Mononuclear cell (primary cell): ENCODE measurements around the gene ANLN. TPM values are rescaled to one million over a fixed set of nuclear protein-coding genes. Genes with fewer than 3 reads are reported as not detected.
"Not testable (repeated sequence)": the region's sequence is repeated elsewhere in the genome, so short reads cannot be mapped to it uniquely, and the experiment has no call there.

ENCODE experiments used
- H3K27me3 ChIP-seq: 2 replicates; pipeline ENCODE4 v1.6.0; 2011; ENCODE audit warnings: low read length, control low read depth; ENCODE audit not compliant: insufficient read depth
- H3K4me1 ChIP-seq: 2 replicates; pipeline ENCODE4 v1.5.1; 2011; ENCODE audit warnings: mild to moderate bottlenecking, low read length, control low read depth; ENCODE audit not compliant: insufficient read depth
- H3K4me3 ChIP-seq: 2 replicates; pipeline ENCODE4 v1.5.1; 2011; ENCODE audit warnings: mild to moderate bottlenecking, low read length, moderate library complexity
- H3K9me3 ChIP-seq: 2 replicates; pipeline ENCODE4 v1.5.1; 2011; ENCODE audit warnings: low read depth, mild to moderate bottlenecking, control low read depth, low read length
- total RNA-seq: library from RNA; depleted of rRNA; stranded (reverse); fragments of >200 nt; gene quantifications from one replicate; pipeline ENCODE4 v1.2.3, GENCODE V29; 2012

The ANLN gene
- total RNA-seq, 1 donor, result 3.7 TPM

DNA sequence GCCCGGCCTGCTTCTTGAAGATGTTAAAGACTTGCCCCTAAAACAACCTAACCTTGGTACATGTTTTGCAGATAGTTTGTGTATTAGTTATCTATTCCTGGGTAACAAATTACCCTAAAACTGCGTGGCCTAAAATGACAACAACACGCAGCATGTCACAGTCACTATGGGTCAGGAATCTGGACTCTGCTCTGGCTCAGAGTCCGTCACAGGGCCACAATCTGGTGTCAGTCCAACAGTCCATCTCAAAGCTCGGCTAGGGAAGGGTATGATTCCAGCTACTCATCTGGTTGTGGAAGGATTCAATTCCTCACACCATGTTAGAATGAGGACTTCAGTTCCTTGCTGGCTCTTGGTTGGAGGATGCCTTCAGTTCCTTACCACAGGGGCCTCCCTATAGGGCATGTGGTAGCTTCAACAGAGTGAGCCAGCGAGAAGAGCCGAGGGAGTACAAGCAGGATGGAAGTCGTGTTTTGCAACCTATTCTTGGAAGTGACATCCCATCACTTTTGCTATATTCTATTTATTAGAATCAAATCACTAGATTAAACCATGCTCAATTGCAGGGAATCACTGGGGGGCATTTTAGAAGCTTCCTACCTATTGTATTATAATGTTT, 71.3 kb downstream of the ANLN start:
- no peaks in the 10 kb centered on the region for H3K4me1 ChIP-seq
- no peaks in the 10 kb centered on the region for H3K27me3 ChIP-seq
- H3K9me3 ChIP-seq, result no peaks in the 10 kb centered on the region
- no peak overlapping the region for H3K4me3 ChIP-seq

DNA sequence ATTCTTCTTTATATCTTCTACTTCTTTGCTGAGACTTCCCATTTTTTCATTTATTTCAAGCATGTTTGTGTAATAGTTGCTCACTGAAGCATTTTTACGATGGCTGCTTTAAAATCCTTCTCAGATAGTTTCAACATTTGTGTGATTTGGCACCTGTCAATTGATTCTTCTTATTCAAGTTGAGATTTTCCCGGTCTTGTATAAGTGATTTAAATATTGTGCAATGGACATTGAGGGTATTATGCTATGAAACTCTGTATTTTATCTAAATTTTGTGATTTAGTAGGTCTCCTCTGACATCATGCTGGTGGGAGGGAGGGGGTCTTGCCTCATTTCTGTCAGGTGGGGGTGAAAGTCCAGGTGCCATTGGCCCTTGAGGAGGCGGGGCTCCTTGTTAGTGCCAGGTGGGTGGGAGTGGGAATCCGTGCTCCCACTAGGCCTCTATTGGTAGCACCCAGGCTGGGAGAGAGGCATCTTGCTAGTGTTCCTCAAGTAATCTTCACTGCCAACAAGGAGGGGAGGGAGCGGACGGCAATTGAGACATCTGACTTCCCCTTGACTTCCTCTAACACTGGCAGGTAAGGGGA, 73.0 kb downstream of the ANLN start:
- Histone ChIP-seq H3K27me3 (no peaks in the 10 kb centered on the region), H3K4me3 (no peak overlapping the region), H3K9me3 (no peaks in the 10 kb centered on the region), H3K4me1 (no peaks in the 10 kb centered on the region)

DNA sequence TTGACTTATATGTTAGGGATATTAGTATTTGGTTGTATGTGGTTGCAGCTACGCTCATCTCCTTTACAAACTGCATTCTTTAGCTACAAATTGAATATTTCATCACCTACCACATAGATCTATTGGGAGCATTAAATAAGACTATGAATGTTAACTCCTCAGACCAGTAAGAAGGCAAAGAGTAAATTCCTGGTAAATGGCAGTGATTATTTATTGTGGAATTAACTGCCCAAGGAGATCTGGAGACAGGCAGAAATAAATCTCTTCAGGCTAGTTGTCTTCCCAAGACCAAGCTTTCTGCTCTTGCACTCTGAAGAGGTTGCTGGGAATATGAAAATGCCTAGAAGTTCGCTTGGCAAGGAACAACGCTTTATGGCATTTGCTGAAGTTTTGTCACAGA, 74.6 kb downstream of the ANLN start:
- Histone ChIP-seq H3K9me3 (no peaks in the 10 kb centered on the region), H3K4me1 (no peaks in the 10 kb centered on the region), H3K4me3 (no peak overlapping the region), H3K27me3 (no peaks in the 10 kb centered on the region)

- H3K9me3 ChIP-seq, H3K4me3 ChIP-seq, H3K4me1 ChIP-seq, H3K27me3 ChIP-seq: not testable (repeated sequence)
These were observed 76.3 kb downstream of the ANLN start for GRCh38 chr7:36466001-36466400.

DNA sequence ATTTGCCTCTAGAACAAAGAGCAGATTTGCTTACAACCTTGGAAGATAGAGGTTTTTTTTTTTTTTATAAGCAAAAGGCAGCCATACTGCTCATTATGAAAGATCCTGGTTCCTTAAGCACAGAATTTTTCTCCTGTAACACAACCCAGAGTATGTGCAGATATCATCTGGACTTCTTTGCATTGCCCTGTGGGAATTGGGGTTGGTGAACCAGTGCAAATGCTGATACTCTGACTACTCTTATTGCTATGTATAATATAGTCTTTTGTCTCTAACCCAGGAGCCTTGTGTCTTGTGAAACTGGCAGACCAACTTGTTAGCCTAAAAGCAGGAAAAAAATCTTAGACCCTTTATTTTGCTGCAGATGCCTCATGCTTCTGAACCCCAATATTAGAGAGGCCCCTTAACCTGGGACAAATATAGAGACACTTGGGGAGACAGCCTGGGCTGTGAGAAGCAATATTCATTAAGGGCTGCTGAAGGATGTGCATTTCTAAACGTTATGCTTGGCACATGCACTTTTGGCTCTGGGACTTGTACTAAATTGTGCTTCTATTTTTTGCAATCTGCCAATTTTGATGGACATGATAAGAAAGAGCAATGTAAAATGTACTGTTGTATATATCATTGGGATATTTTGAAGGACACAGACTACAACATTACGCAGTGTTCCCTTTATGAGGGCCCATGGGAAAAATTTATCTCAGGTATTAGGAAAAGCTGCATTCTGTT, 78.9 kb downstream of the ANLN start:
- H3K4me3 ChIP-seq, result no peak overlapping the region
- H3K4me1 ChIP-seq, result no peaks in the 10 kb centered on the region
- no peaks in the 10 kb centered on the region for H3K9me3 ChIP-seq
- H3K27me3 ChIP-seq, result no peaks in the 10 kb centered on the region

DNA sequence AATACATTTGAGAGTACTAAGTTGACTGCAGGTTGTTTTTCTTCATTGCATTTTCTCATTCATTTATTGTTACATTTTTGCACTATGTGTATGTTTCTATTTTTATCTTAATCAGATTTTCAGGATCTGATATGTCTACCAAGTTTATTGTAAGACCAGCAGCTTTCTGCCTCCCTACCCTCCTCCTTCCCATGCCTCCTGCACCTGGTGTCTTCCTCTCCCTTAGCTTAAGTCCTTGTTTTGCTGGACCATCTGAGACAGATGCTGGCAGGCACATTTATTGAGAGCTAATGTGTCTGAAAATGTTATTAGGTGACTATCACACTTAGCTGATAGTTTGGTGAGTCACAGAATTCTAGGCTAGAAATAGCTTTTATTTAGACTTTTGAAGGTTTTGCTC, 79.6 kb downstream of the ANLN start:
- no peaks in the 10 kb centered on the region for H3K9me3 ChIP-seq
- no peak overlapping the region for H3K4me3 ChIP-seq
- no peaks in the 10 kb centered on the region for H3K4me1 ChIP-seq
- no peaks in the 10 kb centered on the region for H3K27me3 ChIP-seq

DNA sequence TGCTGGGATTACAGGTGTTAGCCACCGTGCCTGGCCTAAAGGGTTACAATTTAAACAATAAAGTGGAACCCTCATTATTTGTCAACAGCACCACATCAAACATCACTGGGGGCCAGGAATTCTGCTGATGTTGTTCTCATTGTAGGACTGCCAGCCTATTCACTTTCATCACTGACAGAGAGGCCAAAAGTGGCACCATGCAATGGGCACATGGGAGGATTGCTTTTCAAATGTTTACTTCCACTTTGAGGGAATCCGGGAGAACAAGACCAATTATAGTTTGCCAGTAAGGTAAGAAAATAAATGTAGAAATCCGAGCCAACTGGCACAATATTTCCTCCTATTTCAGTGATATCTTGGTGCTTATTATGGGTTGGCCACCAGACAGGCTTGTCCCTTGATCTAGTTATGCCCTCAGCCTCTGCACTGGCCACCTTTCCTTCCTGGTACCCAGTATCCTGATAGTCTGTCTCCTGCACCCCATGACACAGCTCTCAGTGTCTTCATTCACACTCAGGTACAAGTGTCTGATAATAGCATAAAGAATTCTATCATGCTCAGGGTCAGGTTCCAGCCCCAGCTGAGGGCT, 82.6 kb downstream of the ANLN start:
- H3K9me3 ChIP-seq, result no peaks in the 10 kb centered on the region
- no peaks in the 10 kb centered on the region for H3K27me3 ChIP-seq
- no peaks in the 10 kb centered on the region for H3K4me1 ChIP-seq
- H3K4me3 ChIP-seq, result no peak overlapping the region

GRCh38 chr7:36473454-36474282, 84.0 kb downstream of the ANLN start:
- no peaks in the 10 kb centered on the region for H3K27me3 ChIP-seq
- H3K4me1 ChIP-seq, result no peaks in the 10 kb centered on the region
- no peak overlapping the region for H3K4me3 ChIP-seq
- no peaks in the 10 kb centered on the region for H3K9me3 ChIP-seq

GRCh38 chr7:36474283-36475010, 84.8 kb downstream of the ANLN start:
- no peaks in the 10 kb centered on the region for H3K4me1 ChIP-seq
- H3K9me3 ChIP-seq, result no peaks in the 10 kb centered on the region
- H3K4me3 ChIP-seq, result no peak overlapping the region
- H3K27me3 ChIP-seq, result no peaks in the 10 kb centered on the region

GRCh38 chr7:36475011-36475342, 85.3 kb downstream of the ANLN start:
- H3K27me3 ChIP-seq, result no peaks in the 10 kb centered on the region
- H3K9me3 ChIP-seq, result no peaks in the 10 kb centered on the region
- no peak overlapping the region for H3K4me3 ChIP-seq
- no peaks in the 10 kb centered on the region for H3K4me1 ChIP-seq

GRCh38 chr7:36475381-36475780, 85.7 kb downstream of the ANLN start:
- H3K4me1 ChIP-seq, result no peaks in the 10 kb centered on the region
- no peaks in the 10 kb centered on the region for H3K27me3 ChIP-seq
- no peak overlapping the region for H3K4me3 ChIP-seq
- H3K9me3 ChIP-seq, result no peaks in the 10 kb centered on the region

- H3K4me1 ChIP-seq, result no peaks in the 10 kb centered on the region
- peaks cover 4% of the 10 kb centered on the region for H3K9me3 ChIP-seq
- H3K27me3 ChIP-seq, result no peaks in the 10 kb centered on the region
- H3K4me3 ChIP-seq, result no peak overlapping the region
These were observed 89.1 kb downstream of the ANLN start for GRCh38 chr7:36478745-36479144.

- not testable (repeated sequence) for H3K4me3 ChIP-seq
These were observed 94.2 kb downstream of the ANLN start for GRCh38 chr7:36483853-36484252.

DNA sequence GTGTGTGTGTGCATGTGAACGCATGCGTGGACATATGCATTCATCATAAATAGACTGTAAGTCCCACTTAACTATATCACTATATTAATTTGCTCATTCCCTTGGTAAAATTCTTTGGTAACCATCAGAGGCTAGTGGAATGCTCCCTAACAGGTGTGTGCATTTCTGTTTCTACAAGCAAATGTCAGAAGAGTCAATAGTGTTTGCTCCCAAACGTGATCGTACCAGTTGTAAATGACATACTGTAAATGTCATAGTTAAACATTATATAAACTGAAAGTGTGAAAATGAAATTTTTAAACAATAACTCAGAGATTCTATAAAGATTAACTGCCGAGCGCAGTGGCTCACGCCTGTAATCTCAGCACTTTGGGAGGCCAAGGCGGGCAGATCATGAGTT, 94.6 kb downstream of the ANLN start:
- Histone ChIP-seq H3K27me3 (no peaks in the 10 kb centered on the region), H3K4me3 (no peak overlapping the region), H3K9me3 (peaks cover 4% of the 10 kb centered on the region), H3K4me1 (no peaks in the 10 kb centered on the region)

More at GRCh38 chr7:36483853-36484252, 94.2 kb downstream of the ANLN start:
- H3K27me3 ChIP-seq, H3K4me1 ChIP-seq, H3K9me3 ChIP-seq: not testable (repeated sequence)
